CD4-positive, alpha-beta T cell (primary cell): ENCODE results near the gene ZNF354C. TPM values are rescaled to one million over a fixed set of nuclear protein-coding genes. Genes with fewer than 3 reads are reported as not detected.

Experiments
- ATAC-seq: fragments of 200-7000 bp; cut with Tn5 transposase; one replicate; pipeline ENCODE4 v1.10.0; 2022; ENCODE audit warnings: mild to moderate bottlenecking; ENCODE audit not compliant: poor library complexity
- CTCF ChIA-PET: fragments of 350-600 bp; sonication (Branson Sonifier 250); formaldehyde crosslinking; loops from one replicate; lab custom pipeline; 2021; ENCODE audit warnings: antibody characterized with exemption, inconsistent platforms; lab: Charles Lee
- POLR2A ChIA-PET: fragments of 350-600 bp; sonication (Branson Sonifier 250); formaldehyde crosslinking; loops from one replicate; lab custom pipeline; 2021; ENCODE audit warnings: antibody characterized with exemption, inconsistent platforms; lab: Charles Lee
- DNase-seq, 14 experiments: peaks; one replicate each; pipeline ENCODE4 v3.0.0-alpha.2; 2013 to 2020; ENCODE audit warnings: mixed read lengths in 2 of 14
- H3K27ac ChIP-seq, 2 donors: one replicate each; pipeline versions ENCODE4 v1.5.1 to v1.7.0; 2013; ENCODE audit warnings: low read length in 2 of 2, low read depth in 1 of 2, mild to moderate bottlenecking in 1 of 2
- H3K27me3 ChIP-seq, 2 experiments: 1 replicate in 1 of 2; 2 replicates in 1 of 2; pipeline versions ENCODE4 v1.6.1 to v1.7.0; 2013; ENCODE audit warnings: low read length in 2 of 2, control low read depth in 1 of 2, mild to moderate bottlenecking in 1 of 2, moderate library complexity in 1 of 2; ENCODE audit not compliant: insufficient read depth in 2 of 2, control insufficient read depth in 1 of 2
- H3K36me3 ChIP-seq: one replicate; pipeline ENCODE4 v1.6.1; 2013; ENCODE audit warnings: low read length, control low read depth; ENCODE audit not compliant: insufficient read depth
- H3K4me1 ChIP-seq: one replicate; pipeline ENCODE4 v1.6.1; 2013; ENCODE audit warnings: low read length, control low read depth; ENCODE audit not compliant: insufficient read depth
- H3K4me3 ChIP-seq: one replicate; pipeline ENCODE4 v1.5.1; 2013; ENCODE audit warnings: mild to moderate bottlenecking, low read length, moderate library complexity
- H3K9me3 ChIP-seq, 2 experiments: 1 replicate in 1 of 2; 2 replicates in 1 of 2; pipeline versions ENCODE4 v1.6.1 to v1.7.0; 2013; ENCODE audit warnings: low read length in 2 of 2, mild to moderate bottlenecking in 2 of 2, control low read depth in 1 of 2, moderate library complexity in 1 of 2; ENCODE audit not compliant: control insufficient read depth in 1 of 2, insufficient read depth in 1 of 2
- H3K27ac Mint-ChIP-seq: one replicate; pipeline ENCODE4 v1.8.0; 2020; ENCODE audit warnings: mixed read lengths
- H3K27me3 Mint-ChIP-seq: one replicate; pipeline ENCODE4 v1.8.0; 2021; ENCODE audit warnings: mixed read lengths
- H3K36me3 Mint-ChIP-seq: one replicate; pipeline ENCODE4 v1.8.0; 2021; ENCODE audit warnings: low read depth, mixed read lengths
- H3K4me1 Mint-ChIP-seq: one replicate; pipeline ENCODE4 v1.8.0; 2021; ENCODE audit warnings: low read depth, mixed read lengths
- H3K4me3 Mint-ChIP-seq: one replicate; pipeline ENCODE4 v1.8.0; 2020; ENCODE audit warnings: mild to moderate bottlenecking, mixed read lengths
- H3K9me3 Mint-ChIP-seq: one replicate; pipeline ENCODE4 v1.8.0; 2020; ENCODE audit warnings: mixed read lengths
- intact Hi-C, 2 experiments: fragments of 100-400 bp; cut with DNase I in 1 of 2; cut with micrococcal nuclease in 1 of 2; formaldehyde crosslinking; loops; one replicate each; pipeline versions ENCODE4 v1.15.1 to v1.9.0; 2023 to 2025; cut with DNase I, micrococcal nuclease
- total RNA-seq, 174 experiments: library from RNA in 2 of 174; stranded (reverse) in 2 of 174; gene quantifications; one replicate each; pipeline ENCODE4 v1.2.3 and lab custom pipeline; 2021 to 2026
- TF ChIP-seq, protein P1 (sequence below): fragments of 200-600 bp; IDR thresholded peaks from one replicate; pipeline ENCODE4 v1.8.0; 2022; ENCODE audit warnings: antibody characterized with exemption, mild to moderate bottlenecking

Gene ZNF354C
- total RNA-seq, 2 experiments from 2014 or later, result 2.5 to 2.9 TPM

GRCh38 chr5:179110528-179110927 is 50.4 kb downstream of the ZNF354C start:
- H3K27ac ChIP-seq, result no peak overlapping the region
- DNase-seq (no peak), ATAC-seq (no peak)
- intact Hi-C loops, result no loop called here
- TF ChIP-seq, protein P1, sequence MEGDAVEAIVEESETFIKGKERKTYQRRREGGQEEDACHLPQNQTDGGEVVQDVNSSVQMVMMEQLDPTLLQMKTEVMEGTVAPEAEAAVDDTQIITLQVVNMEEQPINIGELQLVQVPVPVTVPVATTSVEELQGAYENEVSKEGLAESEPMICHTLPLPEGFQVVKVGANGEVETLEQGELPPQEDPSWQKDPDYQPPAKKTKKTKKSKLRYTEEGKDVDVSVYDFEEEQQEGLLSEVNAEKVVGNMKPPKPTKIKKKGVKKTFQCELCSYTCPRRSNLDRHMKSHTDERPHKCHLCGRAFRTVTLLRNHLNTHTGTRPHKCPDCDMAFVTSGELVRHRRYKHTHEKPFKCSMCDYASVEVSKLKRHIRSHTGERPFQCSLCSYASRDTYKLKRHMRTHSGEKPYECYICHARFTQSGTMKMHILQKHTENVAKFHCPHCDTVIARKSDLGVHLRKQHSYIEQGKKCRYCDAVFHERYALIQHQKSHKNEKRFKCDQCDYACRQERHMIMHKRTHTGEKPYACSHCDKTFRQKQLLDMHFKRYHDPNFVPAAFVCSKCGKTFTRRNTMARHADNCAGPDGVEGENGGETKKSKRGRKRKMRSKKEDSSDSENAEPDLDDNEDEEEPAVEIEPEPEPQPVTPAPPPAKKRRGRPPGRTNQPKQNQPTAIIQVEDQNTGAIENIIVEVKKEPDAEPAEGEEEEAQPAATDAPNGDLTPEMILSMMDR, result no peak
- H3K27ac Mint-ChIP-seq, result no peak overlapping the region
- H3K36me3 ChIP-seq, result no peaks in the 10 kb centered on the region
- no peak overlapping the region for H3K4me3 ChIP-seq
- H3K4me3 Mint-ChIP-seq, result no peak overlapping the region
- ChIA-PET POLR2A (no interaction called here), CTCF (no interaction called here)
- H3K27me3 Mint-ChIP-seq, result no peaks in the 10 kb centered on the region
- no peaks in the 10 kb centered on the region for H3K4me1 Mint-ChIP-seq
- peaks cover 11% of the 10 kb centered on the region for H3K36me3 Mint-ChIP-seq
- H3K9me3 Mint-ChIP-seq, result peaks cover 18% of the 10 kb centered on the region
- H3K9me3 ChIP-seq, result peaks cover 35 to 71% of the 10 kb centered on the region in 2 experiments
- H3K27me3 ChIP-seq, result no peaks in the 10 kb centered on the region
- H3K4me1 ChIP-seq, result no peaks in the 10 kb centered on the region

DNA sequence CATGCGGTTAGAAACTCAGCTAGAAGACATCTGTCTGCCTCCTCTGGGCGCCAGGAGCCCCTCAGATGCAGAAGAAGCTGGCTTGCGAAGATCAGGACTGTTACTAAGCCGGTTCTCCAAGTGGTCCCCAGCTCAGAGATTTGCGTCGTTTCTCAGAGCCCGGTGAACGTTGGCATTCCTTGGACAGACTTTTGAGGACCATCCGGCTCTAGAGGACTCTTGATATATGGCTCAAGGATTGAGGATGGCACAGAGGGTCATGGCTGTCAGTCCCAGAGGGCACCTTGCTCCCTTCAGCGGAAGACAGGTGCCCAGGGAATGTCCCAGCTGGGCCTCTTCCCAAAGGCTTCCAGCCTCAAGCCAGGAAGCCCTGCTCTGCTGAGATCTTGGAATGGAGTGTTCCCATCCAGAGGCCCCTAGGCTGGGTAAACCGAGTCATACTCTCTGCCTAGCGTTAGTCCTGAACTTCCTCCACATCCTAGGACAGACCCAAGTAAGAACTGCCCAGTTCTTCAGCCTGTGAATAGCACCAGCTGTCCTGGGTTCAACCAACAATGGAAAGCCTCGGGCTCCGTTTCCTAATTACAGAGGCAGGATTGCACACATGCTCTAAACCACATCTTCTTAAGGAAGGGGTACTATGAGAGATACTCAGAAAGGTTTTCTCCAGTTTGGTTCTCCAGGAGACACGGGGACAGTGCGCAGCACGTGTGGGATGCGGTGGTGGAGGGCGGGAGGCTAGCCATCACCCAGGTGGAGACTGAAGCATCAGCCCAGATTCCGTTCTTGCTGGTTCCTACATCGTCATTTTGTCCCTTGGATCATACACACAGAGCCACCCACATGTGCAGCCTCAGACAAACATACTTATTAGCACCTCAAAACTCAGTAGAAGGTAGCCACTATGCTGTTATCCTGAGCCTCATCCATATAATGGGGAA is 51.4 kb downstream of the ZNF354C start:
- H3K9me3 Mint-ChIP-seq, result peaks cover 18% of the 10 kb centered on the region
- CTCF ChIA-PET, result no interaction called here
- no peak for ATAC-seq

DNA sequence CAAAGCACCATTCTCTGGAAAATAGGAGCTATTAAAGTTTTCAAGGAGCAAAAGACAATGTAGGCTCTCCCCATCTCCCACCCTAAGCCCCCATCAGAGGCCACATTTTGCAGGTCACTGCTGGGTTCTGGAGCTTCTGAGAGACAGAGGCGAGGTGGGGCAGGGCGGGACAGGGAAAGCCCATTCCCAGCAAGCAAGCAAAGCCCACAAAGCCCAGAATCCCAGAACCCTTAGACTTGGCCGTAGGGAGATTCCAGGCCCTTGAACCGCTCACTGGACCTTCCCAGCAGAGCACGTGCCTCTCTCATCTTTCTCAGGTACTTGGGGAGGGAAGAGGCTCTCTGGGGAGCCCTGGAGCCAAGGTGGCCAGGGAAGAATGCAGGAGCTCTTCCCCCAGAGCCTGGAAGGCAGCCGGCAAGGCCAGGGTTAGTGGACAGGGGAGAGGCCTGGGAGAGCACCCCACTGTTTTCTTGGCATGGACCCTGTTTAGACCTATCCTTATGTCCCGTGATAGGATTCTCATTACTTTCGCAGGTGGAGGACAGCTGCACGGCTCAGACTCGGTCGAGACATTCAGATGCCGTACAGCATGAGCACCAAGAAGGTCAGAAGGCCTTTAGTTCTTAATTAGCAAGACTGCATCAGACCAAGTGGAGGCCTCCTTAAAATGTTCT is 52.4 kb downstream of the ZNF354C start:
- peaks cover 11% of the 10 kb centered on the region for H3K36me3 Mint-ChIP-seq
- DNase-seq (no peak), ATAC-seq (no peak)
- Histone ChIP-seq H3K27ac (no peak overlapping the region), H3K4me1 (no peaks in the 10 kb centered on the region), H3K27me3 (peaks cover 0 to 3% of the 10 kb centered on the region in 2 experiments), H3K36me3 (no peaks in the 10 kb centered on the region), H3K4me3 (no peak overlapping the region), H3K9me3 (peaks cover 30 to 83% of the 10 kb centered on the region in 2 experiments)
- TF ChIP-seq, protein P1, result no peak
- H3K4me1 Mint-ChIP-seq, result no peaks in the 10 kb centered on the region
- H3K9me3 Mint-ChIP-seq, result peaks cover 18% of the 10 kb centered on the region
- ChIA-PET POLR2A (no interaction called here), CTCF (no interaction called here)
- H3K27ac Mint-ChIP-seq, result no peak overlapping the region
- intact Hi-C loops, result no loop called here
- H3K27me3 Mint-ChIP-seq, result no peaks in the 10 kb centered on the region
- H3K4me3 Mint-ChIP-seq, result no peak overlapping the region

More for the DNA sequence above, 51.4 kb downstream of the ZNF354C start:
- no peaks in the 10 kb centered on the region for H3K27me3 Mint-ChIP-seq
- no peaks in the 10 kb centered on the region for H3K36me3 ChIP-seq
- H3K4me3 ChIP-seq, result no peak overlapping the region
- peaks cover 37 to 81% of the 10 kb centered on the region in 2 experiments for H3K9me3 ChIP-seq
- no peaks in the 10 kb centered on the region for H3K4me1 Mint-ChIP-seq
- no peaks in the 10 kb centered on the region for H3K4me1 ChIP-seq
- POLR2A ChIA-PET, result no interaction called here
- no peak for DNase-seq
- H3K27ac ChIP-seq, result no peak overlapping the region
- no peaks in the 10 kb centered on the region for H3K27me3 ChIP-seq
- intact Hi-C loops, result no loop called here
- no peak overlapping the region for H3K4me3 Mint-ChIP-seq
- H3K36me3 Mint-ChIP-seq, result peaks cover 11% of the 10 kb centered on the region
- TF ChIP-seq, protein P1, result no peak
- H3K27ac Mint-ChIP-seq, result no peak overlapping the region
